Neural cell (in vitro differentiated cells): ENCODE measurements around the gene SEMA7A. TPM values are rescaled to one million over a fixed set of nuclear protein-coding genes. Genes with fewer than 3 reads are reported as not detected.

Experiments
- H2AFZ ChIP-seq: fragments of 200-600, 300-800 bp; sonication (generic), shearing (Covaris generic); 2 replicates; pipeline ENCODE4 v1.6.0; 2014; ENCODE audit warnings: low read depth, mild to moderate bottlenecking, antibody characterized with exemption, low read length, moderate library complexity
- H3F3A ChIP-seq: fragments of 200-600 bp; shearing (Covaris generic); 2 replicates; pipeline ENCODE4 v1.6.1; 2016; ENCODE audit warnings: mild to moderate bottlenecking, moderate library complexity, mixed read lengths, antibody characterized with exemption, low read length; ENCODE audit not compliant: insufficient read depth, poor library complexity, severe bottlenecking
- H3K27ac ChIP-seq: fragments of 200-600, 300-800 bp; sonication (generic), shearing (Covaris generic); 2 replicates; pipeline ENCODE4 v1.5.1; 2014; ENCODE audit warnings: mild to moderate bottlenecking, low read length, moderate library complexity
- H3K27me3 ChIP-seq: fragments of 300-800, 200-600 bp; sonication (generic), shearing (Covaris generic); 2 replicates; pipeline ENCODE4 v1.6.0; 2014; ENCODE audit warnings: mild to moderate bottlenecking, low read depth, low read length, moderate library complexity; ENCODE audit not compliant: insufficient read depth
- H3K36me3 ChIP-seq: fragments of 300-800, 200-600 bp; sonication (generic), shearing (Covaris generic); 2 replicates; pipeline ENCODE4 v1.5.1; 2014; ENCODE audit warnings: mild to moderate bottlenecking, antibody characterized with exemption, low read length, moderate library complexity; ENCODE audit not compliant: insufficient read depth
- H3K4me2 ChIP-seq: fragments of 300-800, 200-600 bp; sonication (generic), shearing (Covaris generic); 2 replicates; pipeline ENCODE4 v1.6.0; 2014; ENCODE audit warnings: mild to moderate bottlenecking, low read length
- H3K4me3 ChIP-seq: fragments of 300-800, 200-600 bp; sonication (generic), shearing (Covaris generic); 2 replicates; pipeline ENCODE4 v1.5.1; 2014; ENCODE audit warnings: mild to moderate bottlenecking, low read length, moderate library complexity
- H3K79me2 ChIP-seq: fragments of 200-600 bp; shearing (Covaris generic); replicated peaks from 2 replicates; pipeline ENCODE4 v1.6.0; 2014; ENCODE audit warnings: mild to moderate bottlenecking, low read length, moderate library complexity; ENCODE audit not compliant: insufficient read depth
- H3K9ac ChIP-seq: fragments of 300-800, 200-600 bp; sonication (generic), shearing (Covaris generic); 2 replicates; pipeline ENCODE4 v1.6.1; 2016; ENCODE audit warnings: mild to moderate bottlenecking, low read length, mixed read lengths
- H3K9me2 ChIP-seq: fragments of 200-600 bp; shearing (Covaris generic); 2 replicates; pipeline ENCODE4 v1.6.1; 2016; ENCODE audit warnings: mild to moderate bottlenecking, low read length, mixed read lengths; ENCODE audit not compliant: insufficient read depth
- H3K9me3 ChIP-seq: fragments of 200-600, 300-800 bp; sonication (generic), shearing (Covaris generic); 2 replicates; pipeline ENCODE4 v1.6.1; 2016; ENCODE audit warnings: mild to moderate bottlenecking, mixed run types, low read length, moderate library complexity, mixed read lengths
- H4K20me1 ChIP-seq: fragments of 200-600 bp; shearing (Covaris generic); 2 replicates; pipeline ENCODE4 v1.6.1; 2016; ENCODE audit warnings: mild to moderate bottlenecking, mixed run types; ENCODE audit not compliant: insufficient read depth
- EP300 ChIP-seq: fragments of 450-650 bp; conservative IDR thresholded peaks from 2 replicates; pipeline ENCODE4 v1.6.1; 2014; ENCODE audit warnings: antibody characterized with exemption, mild to moderate bottlenecking, moderate library complexity; ENCODE audit not compliant: poor library complexity, severe bottlenecking
- EZH2 ChIP-seq: fragments of 200-600, 300-800 bp; shearing (Covaris generic), sonication (generic); IDR thresholded peaks from 2 replicates; pipeline ENCODE4 v1.6.1; 2014; ENCODE audit warnings: antibody characterized with exemption, low read length, borderline replicate concordance, mild to moderate bottlenecking; ENCODE audit not compliant: insufficient read depth, poor library complexity, severe bottlenecking
- MXI1 ChIP-seq: fragments of 450-650 bp; conservative IDR thresholded peaks from 2 replicates; pipeline ENCODE4 v1.6.1; 2014; ENCODE audit warnings: antibody characterized with exemption, mild to moderate bottlenecking; ENCODE audit not compliant: poor library complexity, severe bottlenecking
- POLR2AphosphoS5 ChIP-seq: IDR thresholded peaks from 2 replicates; pipeline ENCODE4 v1.6.1; 2012
- RAD21 ChIP-seq: fragments of 450-650 bp; conservative IDR thresholded peaks from 2 replicates; pipeline ENCODE4 v1.6.1; 2014; ENCODE audit warnings: antibody characterized with exemption, mild to moderate bottlenecking, moderate library complexity
- REST ChIP-seq: IDR thresholded peaks from 2 replicates; pipeline ENCODE4 v1.6.1; 2012; ENCODE audit warnings: borderline replicate concordance
- SMC3 ChIP-seq: fragments of 450-650 bp; conservative IDR thresholded peaks from 2 replicates; pipeline ENCODE4 v1.6.1; 2014; ENCODE audit warnings: antibody characterized with exemption, mild to moderate bottlenecking, moderate library complexity; ENCODE audit not compliant: poor library complexity
- TAF1 ChIP-seq: IDR thresholded peaks from 2 replicates; pipeline ENCODE4 v1.6.1; 2012; ENCODE audit warnings: low read depth
- polyA plus RNA-seq: library from polyadenylated mRNA; depleted of rRNA; stranded (reverse); fragments of >200 nt; gene quantifications from 2 replicates; pipeline ENCODE4 v1.2.3, GENCODE V29; 2014
- TF ChIP-seq, protein P1 (sequence below): fragments of 450-650 bp; IDR thresholded peaks from 2 replicates; pipeline ENCODE4 v1.5.1; 2014; ENCODE audit warnings: antibody characterized with exemption, mild to moderate bottlenecking, moderate library complexity; ENCODE audit not compliant: poor library complexity, severe bottlenecking

SEMA7A gene
- polyA plus RNA-seq, 1 donor from 2014 or later = 28.8 TPM

- Histone ChIP-seq H3K27ac (no peak overlapping the region), H3K4me2 (no peak overlapping the region), H4K20me1 (no peaks in the 10 kb centered on the region), H3K27me3 (no peaks in the 10 kb centered on the region), H3K36me3 (no peaks in the 10 kb centered on the region), H3K9ac (no peak overlapping the region), H3K9me3 (no peaks in the 10 kb centered on the region), H2AFZ (no peak overlapping the region), H3F3A (no peaks in the 10 kb centered on the region), H3K79me2 (peaks cover 24% of the 10 kb centered on the region), H3K9me2 (no peaks in the 10 kb centered on the region), H3K4me3 (no peak overlapping the region)
- TF ChIP-seq EZH2 (no peak), REST (no peak), RAD21 (no peak), SMC3 (no peak), MXI1 (no peak), EP300 (no peak), POLR2AphosphoS5 (no peak), TAF1 (no peak)
- TF ChIP-seq, protein P1, sequence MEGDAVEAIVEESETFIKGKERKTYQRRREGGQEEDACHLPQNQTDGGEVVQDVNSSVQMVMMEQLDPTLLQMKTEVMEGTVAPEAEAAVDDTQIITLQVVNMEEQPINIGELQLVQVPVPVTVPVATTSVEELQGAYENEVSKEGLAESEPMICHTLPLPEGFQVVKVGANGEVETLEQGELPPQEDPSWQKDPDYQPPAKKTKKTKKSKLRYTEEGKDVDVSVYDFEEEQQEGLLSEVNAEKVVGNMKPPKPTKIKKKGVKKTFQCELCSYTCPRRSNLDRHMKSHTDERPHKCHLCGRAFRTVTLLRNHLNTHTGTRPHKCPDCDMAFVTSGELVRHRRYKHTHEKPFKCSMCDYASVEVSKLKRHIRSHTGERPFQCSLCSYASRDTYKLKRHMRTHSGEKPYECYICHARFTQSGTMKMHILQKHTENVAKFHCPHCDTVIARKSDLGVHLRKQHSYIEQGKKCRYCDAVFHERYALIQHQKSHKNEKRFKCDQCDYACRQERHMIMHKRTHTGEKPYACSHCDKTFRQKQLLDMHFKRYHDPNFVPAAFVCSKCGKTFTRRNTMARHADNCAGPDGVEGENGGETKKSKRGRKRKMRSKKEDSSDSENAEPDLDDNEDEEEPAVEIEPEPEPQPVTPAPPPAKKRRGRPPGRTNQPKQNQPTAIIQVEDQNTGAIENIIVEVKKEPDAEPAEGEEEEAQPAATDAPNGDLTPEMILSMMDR = no peak
Observed at GRCh38 chr15:74429781-74430400, 3.9 kb downstream of the SEMA7A start.

- Histone ChIP-seq H3K27ac (no peak overlapping the region), H3K9me3 (no peaks in the 10 kb centered on the region), H3K36me3 (no peaks in the 10 kb centered on the region), H3K9me2 (no peaks in the 10 kb centered on the region), H3K9ac (no peak overlapping the region), H3F3A (no peaks in the 10 kb centered on the region), H3K79me2 (peaks cover 24% of the 10 kb centered on the region), H3K4me2 (no peak overlapping the region), H3K27me3 (no peaks in the 10 kb centered on the region), H4K20me1 (no peaks in the 10 kb centered on the region), H2AFZ (no peak overlapping the region), H3K4me3 (no peak overlapping the region)
- TF ChIP-seq, protein P1 = no peak
- TF ChIP-seq REST (no peak), TAF1 (no peak), POLR2AphosphoS5 (no peak)
Observed at GRCh38 chr15:74428970-74429780, 4.6 kb downstream of the SEMA7A start.
